Measurements from ENCODE around the gene CDT1.

Gene CDT1

GRCh38 chr16:88813269-88814143, 9.9 kb downstream of the CDT1 start:
- no CpG with 5 or more reads among the region's 26 CpGs for WGBS (ENCODE audit: insufficient coverage, insufficient read length)
- no peaks in the 10 kb centered on the region for H3K9me3 ChIP-seq (ENCODE audit: control insufficient read depth, insufficient read depth, low read length)
- DNase-seq (ENCODE audit: low read depth, low spot score), result no peak
- no peak overlapping the region for H3K4me3 ChIP-seq (ENCODE audit: low read length)
- peaks cover 3% of the 10 kb centered on the region; the same call in 1 of the 2 replicates for H3K4me1 ChIP-seq (ENCODE audit: control insufficient read depth, insufficient read depth, low read length)
- H3K27ac ChIP-seq (ENCODE audit: low read length), result no peak overlapping the region
- H3K27me3 ChIP-seq (ENCODE audit: control insufficient read depth, insufficient read depth, low read length), result no peaks in the 10 kb centered on the region
- H3K36me3 ChIP-seq (ENCODE audit: control insufficient read depth, insufficient read depth, low read length), result peaks cover 14% of the 10 kb centered on the region

GRCh38 chr16:88814144-88814502, 10.5 kb downstream of the CDT1 start:
- no CpG with 5 or more reads among the region's 13 CpGs for WGBS (ENCODE audit: insufficient coverage, insufficient read length)
- no peak overlapping the region for H3K4me3 ChIP-seq (ENCODE audit: low read length)
- no peaks in the 10 kb centered on the region for H3K27me3 ChIP-seq (ENCODE audit: control insufficient read depth, insufficient read depth, low read length)
- peaks cover 11% of the 10 kb centered on the region for H3K36me3 ChIP-seq (ENCODE audit: control insufficient read depth, insufficient read depth, low read length)
- no peak overlapping the region for H3K27ac ChIP-seq (ENCODE audit: low read length)
- no peaks in the 10 kb centered on the region for H3K9me3 ChIP-seq (ENCODE audit: control insufficient read depth, insufficient read depth, low read length)
- no peak for DNase-seq (ENCODE audit: low read depth, low spot score)
- H3K4me1 ChIP-seq (ENCODE audit: control insufficient read depth, insufficient read depth, low read length), result peaks cover 3% of the 10 kb centered on the region; the same call in 1 of the 2 replicates

DNA sequence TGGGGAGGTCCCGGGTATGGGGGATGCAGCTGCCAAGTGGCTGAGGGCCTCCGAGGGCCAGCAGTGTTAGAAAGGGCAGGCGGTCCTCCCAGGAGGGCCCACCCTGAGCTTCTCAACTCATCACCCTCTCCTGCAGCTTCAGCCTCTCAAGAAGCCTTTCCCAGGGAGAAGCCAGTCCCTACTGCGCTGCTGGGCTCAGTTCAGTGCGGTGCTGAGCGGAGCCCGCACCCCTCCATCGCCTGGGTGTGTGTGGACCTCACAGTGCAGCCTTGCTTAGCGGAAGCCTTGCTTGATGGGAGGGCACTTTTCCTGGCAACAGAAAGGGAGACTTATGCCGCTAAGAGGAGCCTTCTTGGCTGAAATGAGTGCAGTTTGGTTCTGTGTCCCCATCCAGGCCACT, 11.6 kb downstream of the CDT1 start:
- Histone ChIP-seq H3K4me1 (ENCODE audit: control insufficient read depth, insufficient read depth, low read length) (peaks cover under 1% of the 10 kb centered on the region; the same call in 1 of the 2 replicates), H3K27me3 (ENCODE audit: control insufficient read depth, insufficient read depth, low read length) (no peaks in the 10 kb centered on the region), H3K27ac (ENCODE audit: low read length) (no peak overlapping the region), H3K9me3 (ENCODE audit: control insufficient read depth, insufficient read depth, low read length) (no peaks in the 10 kb centered on the region), H3K36me3 (ENCODE audit: control insufficient read depth, insufficient read depth, low read length) (no peaks in the 10 kb centered on the region; the same call in 1 of the 2 replicates), H3K4me3 (ENCODE audit: low read length) (no peak overlapping the region)
- no peak for DNase-seq (ENCODE audit: low read depth, low spot score)
- no CpG with 5 or more reads among the region's 10 CpGs for WGBS (ENCODE audit: insufficient coverage, insufficient read length)

DNA sequence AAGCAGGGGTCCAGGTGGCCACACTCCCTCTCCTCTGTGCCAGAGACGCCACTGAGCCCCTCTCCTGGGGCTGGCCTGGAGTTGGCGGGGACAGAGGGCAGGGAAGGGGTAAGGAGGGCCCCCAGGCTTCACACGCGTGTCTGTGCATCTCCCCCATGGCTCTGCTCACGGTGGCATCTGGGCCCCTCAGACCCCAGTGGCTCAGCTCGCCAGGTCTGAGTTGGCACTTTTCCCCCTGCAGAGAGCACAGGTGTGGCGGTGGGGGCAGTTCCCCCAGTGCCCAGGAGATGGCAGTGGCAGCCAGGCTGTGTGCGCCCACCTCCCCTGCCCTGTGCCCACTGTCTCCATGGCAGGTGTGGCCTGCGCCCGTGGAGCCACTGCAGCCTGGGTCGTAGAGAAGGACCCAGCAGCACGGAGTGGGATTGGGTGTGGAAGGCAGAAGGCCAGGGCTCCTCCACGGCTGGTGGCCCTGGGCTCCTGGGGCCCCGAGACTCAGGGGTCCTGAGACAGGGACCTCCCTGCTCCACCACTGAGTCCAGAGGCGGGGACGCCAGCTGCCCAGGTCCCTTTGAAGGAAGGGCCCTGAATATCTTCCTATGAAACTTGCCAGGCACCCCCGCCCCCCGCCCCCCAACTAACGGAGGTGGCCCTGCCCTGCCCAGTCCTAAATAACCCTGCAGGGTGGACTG, 12.5 kb downstream of the CDT1 start:
- DNase-seq (ENCODE audit: low read depth, low spot score), result no peak
- no peaks in the 10 kb centered on the region for H3K9me3 ChIP-seq (ENCODE audit: control insufficient read depth, insufficient read depth, low read length)
- no peaks in the 10 kb centered on the region for H3K4me1 ChIP-seq (ENCODE audit: control insufficient read depth, insufficient read depth, low read length)
- no peaks in the 10 kb centered on the region for H3K36me3 ChIP-seq (ENCODE audit: control insufficient read depth, insufficient read depth, low read length)
- no peak overlapping the region for H3K27ac ChIP-seq (ENCODE audit: low read length)
- H3K27me3 ChIP-seq (ENCODE audit: control insufficient read depth, insufficient read depth, low read length), result no peaks in the 10 kb centered on the region
- no peak overlapping the region for H3K4me3 ChIP-seq (ENCODE audit: low read length)
- no CpG with 5 or more reads among the region's 19 CpGs for WGBS (ENCODE audit: insufficient coverage, insufficient read length)

GRCh38 chr16:88816736-88817535, 13.3 kb downstream of the CDT1 start:
- H3K4me1 ChIP-seq (ENCODE audit: control insufficient read depth, insufficient read depth, low read length), result no peaks in the 10 kb centered on the region
- H3K27ac ChIP-seq (ENCODE audit: low read length), result no peak overlapping the region
- no peak for DNase-seq (ENCODE audit: low read depth, low spot score)
- H3K9me3 ChIP-seq (ENCODE audit: control insufficient read depth, insufficient read depth, low read length), result no peaks in the 10 kb centered on the region
- no peaks in the 10 kb centered on the region; the same call in 1 of the 2 replicates for H3K36me3 ChIP-seq (ENCODE audit: control insufficient read depth, insufficient read depth, low read length)
- no CpG with 5 or more reads among the region's 41 CpGs for WGBS (ENCODE audit: insufficient coverage, insufficient read length)
- no peak overlapping the region for H3K4me3 ChIP-seq (ENCODE audit: low read length)
- H3K27me3 ChIP-seq (ENCODE audit: control insufficient read depth, insufficient read depth, low read length), result no peaks in the 10 kb centered on the region

GRCh38 chr16:88817785-88818574, 14.4 kb downstream of the CDT1 start:
- no peaks in the 10 kb centered on the region for H3K4me1 ChIP-seq (ENCODE audit: control insufficient read depth, insufficient read depth, low read length)
- no peak overlapping the region for H3K27ac ChIP-seq (ENCODE audit: low read length)
- no peak for DNase-seq (ENCODE audit: low read depth, low spot score)
- no CpG with 5 or more reads among the region's 40 CpGs for WGBS (ENCODE audit: insufficient coverage, insufficient read length)
- no peaks in the 10 kb centered on the region for H3K27me3 ChIP-seq (ENCODE audit: control insufficient read depth, insufficient read depth, low read length)
- H3K4me3 ChIP-seq (ENCODE audit: low read length), result no peak overlapping the region
- H3K36me3 ChIP-seq (ENCODE audit: control insufficient read depth, insufficient read depth, low read length), result no peaks in the 10 kb centered on the region; the same call in 1 of the 2 replicates
- H3K9me3 ChIP-seq (ENCODE audit: control insufficient read depth, insufficient read depth, low read length), result no peaks in the 10 kb centered on the region

DNA sequence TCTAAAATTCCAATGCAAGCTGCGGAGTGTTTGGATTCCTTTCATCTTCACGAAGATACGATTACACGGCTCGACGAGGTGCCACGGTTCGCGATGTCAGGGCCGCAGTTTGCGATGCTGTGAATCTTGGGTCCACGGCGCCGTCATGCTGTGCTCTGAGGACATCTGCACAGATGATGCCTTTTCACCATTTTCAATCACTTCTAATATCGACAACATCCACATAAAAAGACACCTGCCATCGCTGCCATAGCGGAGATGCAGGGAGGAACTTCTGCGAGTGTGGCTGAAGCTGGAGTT, 14.9 kb downstream of the CDT1 start:
- WGBS (ENCODE audit: insufficient coverage, insufficient read length), result no CpG with 5 or more reads among the region's 18 CpGs
- DNase-seq (ENCODE audit: low read depth, low spot score), result no peak
- Histone ChIP-seq H3K36me3 (ENCODE audit: control insufficient read depth, insufficient read depth, low read length) (no peaks in the 10 kb centered on the region; the same call in 1 of the 2 replicates), H3K4me3 (ENCODE audit: low read length) (no peak overlapping the region), H3K27ac (ENCODE audit: low read length) (no peak overlapping the region), H3K27me3 (ENCODE audit: control insufficient read depth, insufficient read depth, low read length) (no peaks in the 10 kb centered on the region), H3K9me3 (ENCODE audit: control insufficient read depth, insufficient read depth, low read length) (no peaks in the 10 kb centered on the region), H3K4me1 (ENCODE audit: control insufficient read depth, insufficient read depth, low read length) (no peaks in the 10 kb centered on the region)

- Histone ChIP-seq H3K36me3 (ENCODE audit: control insufficient read depth, insufficient read depth, low read length) (no peaks in the 10 kb centered on the region; the same call in 1 of the 2 replicates), H3K4me1 (ENCODE audit: control insufficient read depth, insufficient read depth, low read length) (no peaks in the 10 kb centered on the region), H3K27me3 (ENCODE audit: control insufficient read depth, insufficient read depth, low read length) (no peaks in the 10 kb centered on the region), H3K27ac (ENCODE audit: low read length) (no peak overlapping the region), H3K4me3 (ENCODE audit: low read length) (no peak overlapping the region), H3K9me3 (ENCODE audit: control insufficient read depth, insufficient read depth, low read length) (no peaks in the 10 kb centered on the region)
- WGBS (ENCODE audit: insufficient coverage, insufficient read length), result no CpG with 5 or more reads among the region's 16 CpGs
- no peak for DNase-seq (ENCODE audit: low read depth, low spot score)
Measured at GRCh38 chr16:88819126-88819525, 15.5 kb downstream of the CDT1 start.

DNA sequence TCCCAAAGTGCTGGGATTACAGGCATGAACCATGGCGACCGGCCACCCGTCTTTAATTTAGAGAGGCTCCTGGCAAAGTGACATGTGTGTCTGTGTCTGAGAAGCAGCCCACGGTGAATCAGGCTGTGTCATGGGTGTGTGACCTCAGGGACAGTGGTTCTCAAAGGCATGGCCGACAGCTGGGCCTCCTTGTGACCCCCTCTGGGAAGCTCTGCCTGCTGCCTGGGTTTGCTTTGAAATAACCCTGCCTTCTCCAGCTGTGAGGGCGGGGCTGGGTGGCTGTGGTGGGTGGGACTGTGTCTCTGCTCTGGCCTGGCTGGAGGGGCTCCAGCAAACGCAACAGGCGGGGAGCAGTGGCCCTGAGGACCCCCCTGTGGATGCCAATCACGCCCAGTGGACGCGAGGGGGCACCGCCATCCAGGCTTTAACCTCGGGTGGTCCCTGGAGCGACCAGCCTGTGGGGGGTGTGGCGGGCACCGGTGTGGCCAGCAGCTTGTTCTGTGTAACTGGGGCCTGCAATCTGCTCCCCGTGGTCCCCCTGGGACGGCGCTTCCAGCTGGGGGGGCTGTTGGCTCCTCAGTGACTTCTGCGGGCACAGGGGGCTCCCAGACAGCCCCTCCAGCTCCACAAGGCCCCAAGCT, 16.9 kb downstream of the CDT1 start:
- no peak for DNase-seq (ENCODE audit: low read depth, low spot score)
- Histone ChIP-seq H3K27me3 (ENCODE audit: control insufficient read depth, insufficient read depth, low read length) (no peaks in the 10 kb centered on the region), H3K4me3 (ENCODE audit: low read length) (no peak overlapping the region), H3K36me3 (ENCODE audit: control insufficient read depth, insufficient read depth, low read length) (no peaks in the 10 kb centered on the region; the same call in 1 of the 2 replicates), H3K27ac (ENCODE audit: low read length) (no peak overlapping the region), H3K9me3 (ENCODE audit: control insufficient read depth, insufficient read depth, low read length) (no peaks in the 10 kb centered on the region), H3K4me1 (ENCODE audit: control insufficient read depth, insufficient read depth, low read length) (no peaks in the 10 kb centered on the region)
- no CpG with 5 or more reads among the region's 20 CpGs for WGBS (ENCODE audit: insufficient coverage, insufficient read length)
